ENCODE measurements around the gene CREG2.

CREG2 gene

GRCh38 chr2:101415884-101416283 is 28.6 kb upstream of the CREG2 start:
- TF ChIP-seq POLR2AphosphoS5 (IDR thresholded peaks at IDR 0.05; ENCODE audit: borderline replicate concordance, low read depth, low read length) (no peak), FOXP2 (optimal IDR thresholded peaks at IDR 0.05; ENCODE audit: control extremely low read depth, extremely low read length, insufficient read depth) (no peak), EZH2 (IDR thresholded peaks at IDR 0.05) (no peak)
- no peaks in the 10 kb centered on the region for H3K36me3 ChIP-seq (ENCODE audit: insufficient read depth, low read length)
- DNase-seq (ENCODE audit: low read depth, low spot score): no peak
- no peak overlapping the region for H3K9ac ChIP-seq (ENCODE audit: insufficient read length)
- H3K27ac ChIP-seq: no peak overlapping the region
- no peaks in the 10 kb centered on the region for H3K9me3 ChIP-seq (ENCODE audit: low read depth, low read length)
- H3K4me3 ChIP-seq: no peak overlapping the region

- Histone ChIP-seq H3K9me3 (ENCODE audit: low read depth, low read length) (no peaks in the 10 kb centered on the region), H3K36me3 (ENCODE audit: insufficient read depth, low read length) (no peaks in the 10 kb centered on the region), H3K9ac (ENCODE audit: insufficient read length) (no peak overlapping the region), H3K27ac (no peak overlapping the region), H3K4me3 (no peak overlapping the region)
- no peak for DNase-seq (ENCODE audit: low read depth, low spot score)
- TF ChIP-seq POLR2AphosphoS5 (IDR thresholded peaks at IDR 0.05; ENCODE audit: borderline replicate concordance, low read depth, low read length) (no peak), EZH2 (IDR thresholded peaks at IDR 0.05) (no peak), FOXP2 (optimal IDR thresholded peaks at IDR 0.05; ENCODE audit: control extremely low read depth, extremely low read length, insufficient read depth) (no peak)
Observed at GRCh38 chr2:101415220-101415619, 27.9 kb upstream of the CREG2 start.

- H3K9me3 ChIP-seq (ENCODE audit: low read depth, low read length): no peaks in the 10 kb centered on the region
- TF ChIP-seq EZH2 (IDR thresholded peaks at IDR 0.05) (no peak), FOXP2 (optimal IDR thresholded peaks at IDR 0.05; ENCODE audit: control extremely low read depth, extremely low read length, insufficient read depth) (no peak)
- H3K36me3 ChIP-seq (ENCODE audit: insufficient read depth, low read length): no peaks in the 10 kb centered on the region
- H3K27ac ChIP-seq: no peak overlapping the region
- H3K9ac ChIP-seq (ENCODE audit: insufficient read length): no peak overlapping the region
- H3K4me3 ChIP-seq: no peak overlapping the region
- no peak for DNase-seq (ENCODE audit: low read depth, low spot score)
Observed at GRCh38 chr2:101412092-101412694, 24.9 kb upstream of the CREG2 start.

GRCh38 chr2:101410746-101411145 is 23.4 kb upstream of the CREG2 start:
- DNase-seq (ENCODE audit: low read depth, low spot score): no peak
- H3K36me3 ChIP-seq (ENCODE audit: insufficient read depth, low read length): no peaks in the 10 kb centered on the region
- no peak overlapping the region for H3K27ac ChIP-seq
- no peak overlapping the region for H3K9ac ChIP-seq (ENCODE audit: insufficient read length)
- H3K4me3 ChIP-seq: no peak overlapping the region
- no peaks in the 10 kb centered on the region for H3K9me3 ChIP-seq (ENCODE audit: low read depth, low read length)
- no peak for TF ChIP-seq FOXP2 (optimal IDR thresholded peaks at IDR 0.05; ENCODE audit: control extremely low read depth, extremely low read length, insufficient read depth)
- no peak for TF ChIP-seq EZH2 (IDR thresholded peaks at IDR 0.05)
- TF ChIP-seq POLR2AphosphoS5 (IDR thresholded peaks at IDR 0.05; ENCODE audit: borderline replicate concordance, low read depth, low read length): no peak

GRCh38 chr2:101410114-101410513 is 22.8 kb upstream of the CREG2 start:
- DNase-seq (ENCODE audit: low read depth, low spot score): no peak
- Histone ChIP-seq H3K9me3 (ENCODE audit: low read depth, low read length) (no peaks in the 10 kb centered on the region), H3K27ac (no peak overlapping the region), H3K9ac (ENCODE audit: insufficient read length) (no peak overlapping the region), H3K4me3 (no peak overlapping the region), H3K36me3 (ENCODE audit: insufficient read depth, low read length) (no peaks in the 10 kb centered on the region)
- TF ChIP-seq EZH2 (IDR thresholded peaks at IDR 0.05): no peak
- no peak for TF ChIP-seq POLR2AphosphoS5 (IDR thresholded peaks at IDR 0.05; ENCODE audit: borderline replicate concordance, low read depth, low read length)
- no peak for TF ChIP-seq FOXP2 (optimal IDR thresholded peaks at IDR 0.05; ENCODE audit: control extremely low read depth, extremely low read length, insufficient read depth)

GRCh38 chr2:101409699-101410098 is 22.4 kb upstream of the CREG2 start:
- TF ChIP-seq EZH2 (IDR thresholded peaks at IDR 0.05) (no peak), POLR2AphosphoS5 (IDR thresholded peaks at IDR 0.05; ENCODE audit: borderline replicate concordance, low read depth, low read length) (no peak), FOXP2 (optimal IDR thresholded peaks at IDR 0.05; ENCODE audit: control extremely low read depth, extremely low read length, insufficient read depth) (no peak)
- Histone ChIP-seq H3K9me3 (ENCODE audit: low read depth, low read length) (no peaks in the 10 kb centered on the region), H3K9ac (ENCODE audit: insufficient read length) (no peak overlapping the region), H3K36me3 (ENCODE audit: insufficient read depth, low read length) (no peaks in the 10 kb centered on the region), H3K27ac (no peak overlapping the region), H3K4me3 (no peak overlapping the region)
- DNase-seq (ENCODE audit: low read depth, low spot score): no peak

- H3K27ac ChIP-seq: no peak overlapping the region
- no peak overlapping the region for H3K4me3 ChIP-seq
- TF ChIP-seq EZH2 (IDR thresholded peaks at IDR 0.05) (no peak), POLR2AphosphoS5 (IDR thresholded peaks at IDR 0.05; ENCODE audit: borderline replicate concordance, low read depth, low read length) (no peak), FOXP2 (optimal IDR thresholded peaks at IDR 0.05; ENCODE audit: control extremely low read depth, extremely low read length, insufficient read depth) (no peak)
Observed at GRCh38 chr2:101408925-101409324, 21.6 kb upstream of the CREG2 start.

GRCh38 chr2:101405351-101405899 is 18.1 kb upstream of the CREG2 start:
- H3K9ac ChIP-seq (ENCODE audit: insufficient read length): no peak overlapping the region
- H3K4me3 ChIP-seq: no peak overlapping the region
- TF ChIP-seq FOXP2 (optimal IDR thresholded peaks at IDR 0.05; ENCODE audit: control extremely low read depth, extremely low read length, insufficient read depth) (no peak), POLR2AphosphoS5 (IDR thresholded peaks at IDR 0.05; ENCODE audit: borderline replicate concordance, low read depth, low read length) (no peak), EZH2 (IDR thresholded peaks at IDR 0.05) (no peak)
- no peaks in the 10 kb centered on the region for H3K36me3 ChIP-seq (ENCODE audit: insufficient read depth, low read length)
- no peak for DNase-seq (ENCODE audit: low read depth, low spot score)
- no peak overlapping the region for H3K27ac ChIP-seq
- H3K9me3 ChIP-seq (ENCODE audit: low read depth, low read length): no peaks in the 10 kb centered on the region

More at GRCh38 chr2:101408925-101409324, 21.6 kb upstream of the CREG2 start:
- H3K9ac ChIP-seq (ENCODE audit: insufficient read length): no peak overlapping the region
- no peaks in the 10 kb centered on the region for H3K9me3 ChIP-seq (ENCODE audit: low read depth, low read length)
- no peaks in the 10 kb centered on the region for H3K36me3 ChIP-seq (ENCODE audit: insufficient read depth, low read length)
- no peak for DNase-seq (ENCODE audit: low read depth, low spot score)

GRCh38 chr2:101403745-101404144 is 16.4 kb upstream of the CREG2 start:
- Histone ChIP-seq H3K4me3 (no peak overlapping the region), H3K36me3 (ENCODE audit: insufficient read depth, low read length) (no peaks in the 10 kb centered on the region), H3K27ac (no peak overlapping the region), H3K9me3 (ENCODE audit: low read depth, low read length) (no peaks in the 10 kb centered on the region), H3K9ac (ENCODE audit: insufficient read length) (no peak overlapping the region)
- no peak for DNase-seq (ENCODE audit: low read depth, low spot score)
- TF ChIP-seq POLR2AphosphoS5 (IDR thresholded peaks at IDR 0.05; ENCODE audit: borderline replicate concordance, low read depth, low read length) (no peak), EZH2 (IDR thresholded peaks at IDR 0.05) (no peak), FOXP2 (optimal IDR thresholded peaks at IDR 0.05; ENCODE audit: control extremely low read depth, extremely low read length, insufficient read depth) (no peak)
